Stomach (tissue), 4 donors: ENCODE measurements around the gene NANOS1.

Experiments
- CTCF ChIP-seq, 7 experiments: fragments of 450-650 bp in 4 of 7; fragments of 200-600 bp in 3 of 7; sonication (generic) in 3 of 7; IDR thresholded peaks; one replicate each; pipeline ENCODE4 v1.5.1; 2016 to 2019; ENCODE audit warnings: antibody characterized with exemption in 7 of 7, control low read depth in 2 of 7, mild to moderate bottlenecking in 1 of 7
- EP300 ChIP-seq: sonication (generic); formaldehyde crosslinking; IDR thresholded peaks from one replicate; pipeline ENCODE4 v1.6.1; 2017; ENCODE audit warnings: antibody characterized with exemption
- POLR2A ChIP-seq, 4 donors: fragments of 450-650 bp; IDR thresholded peaks; one replicate each; pipeline ENCODE4 v1.6.1; 2016; ENCODE audit warnings: antibody characterized with exemption in 4 of 4, control low read depth in 2 of 4, mild to moderate bottlenecking in 1 of 4, moderate library complexity in 1 of 4
- POLR2AphosphoS5 ChIP-seq, 3 donors: sonication (generic); formaldehyde crosslinking; IDR thresholded peaks; one replicate each; pipeline ENCODE4 v1.6.1; 2016; ENCODE audit warnings: antibody characterized with exemption in 3 of 3

GRCh38 chr10:119055472-119055871 lies 26.0 kb downstream of the NANOS1 start:
- TF ChIP-seq CTCF (IDR thresholded peaks at IDR 0.05) (no peak), POLR2A (IDR thresholded peaks at IDR 0.05) (no peak), EP300 (no peak), POLR2AphosphoS5 (IDR thresholded peaks at IDR 0.05) (no peak)
